GM12801 (cell line): ENCODE results near the gene TWF2.

ENCODE experiments used
- CTCF ChIP-seq: IDR thresholded peaks from one replicate; pipeline ENCODE4 v1.5.1; 2011; ENCODE audit warnings: control low read depth; ENCODE audit not compliant: insufficient read length; ENCODE audit errors: extremely low read depth

TWF2 gene

GRCh38 chr3:52185311-52185710, 53.6 kb downstream of the TWF2 start:
- TF ChIP-seq CTCF: no peak

GRCh38 chr3:52184690-52185089, 54.3 kb downstream of the TWF2 start:
- TF ChIP-seq CTCF: no peak

GRCh38 chr3:52183786-52184445, 55.0 kb downstream of the TWF2 start:
- no peak for TF ChIP-seq CTCF

- no peak for TF ChIP-seq CTCF
These were observed 56.3 kb downstream of the TWF2 start for GRCh38 chr3:52182691-52183090.

- no peak for TF ChIP-seq CTCF
These were observed 56.8 kb downstream of the TWF2 start for GRCh38 chr3:52182196-52182595.

- TF ChIP-seq CTCF: no peak
These were observed 57.4 kb downstream of the TWF2 start for GRCh38 chr3:52181543-52181942.
